GM12872 (cell line): Measurements from ENCODE around the gene MYH1.

Experiments
- CTCF ChIP-seq: IDR thresholded peaks from 3 replicates; pipeline ENCODE4 v1.5.1; 2011; ENCODE audit warnings: low read depth, mild to moderate bottlenecking, low read length, moderate library complexity; ENCODE audit not compliant: insufficient read depth

Gene MYH1

DNA sequence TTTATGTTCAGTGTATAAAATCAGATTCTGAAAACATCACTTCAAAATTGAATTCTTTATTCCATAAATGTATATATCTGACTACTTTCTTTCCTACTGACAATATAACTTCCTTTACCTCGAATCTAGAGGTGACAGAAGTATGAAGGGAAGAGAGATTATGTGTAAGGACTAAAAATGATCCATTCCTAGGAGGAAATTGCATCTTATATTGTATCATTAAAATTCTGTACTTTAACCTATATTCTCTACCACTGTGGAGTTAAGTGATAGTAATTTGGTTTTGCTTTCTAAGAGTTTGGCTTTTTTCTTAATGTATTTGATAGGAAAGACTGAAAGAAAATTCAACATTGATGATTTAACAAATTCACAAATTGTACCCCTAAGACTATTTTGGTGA lies 60.4 kb downstream of the MYH1 start:
- TF ChIP-seq CTCF, result no peak

DNA sequence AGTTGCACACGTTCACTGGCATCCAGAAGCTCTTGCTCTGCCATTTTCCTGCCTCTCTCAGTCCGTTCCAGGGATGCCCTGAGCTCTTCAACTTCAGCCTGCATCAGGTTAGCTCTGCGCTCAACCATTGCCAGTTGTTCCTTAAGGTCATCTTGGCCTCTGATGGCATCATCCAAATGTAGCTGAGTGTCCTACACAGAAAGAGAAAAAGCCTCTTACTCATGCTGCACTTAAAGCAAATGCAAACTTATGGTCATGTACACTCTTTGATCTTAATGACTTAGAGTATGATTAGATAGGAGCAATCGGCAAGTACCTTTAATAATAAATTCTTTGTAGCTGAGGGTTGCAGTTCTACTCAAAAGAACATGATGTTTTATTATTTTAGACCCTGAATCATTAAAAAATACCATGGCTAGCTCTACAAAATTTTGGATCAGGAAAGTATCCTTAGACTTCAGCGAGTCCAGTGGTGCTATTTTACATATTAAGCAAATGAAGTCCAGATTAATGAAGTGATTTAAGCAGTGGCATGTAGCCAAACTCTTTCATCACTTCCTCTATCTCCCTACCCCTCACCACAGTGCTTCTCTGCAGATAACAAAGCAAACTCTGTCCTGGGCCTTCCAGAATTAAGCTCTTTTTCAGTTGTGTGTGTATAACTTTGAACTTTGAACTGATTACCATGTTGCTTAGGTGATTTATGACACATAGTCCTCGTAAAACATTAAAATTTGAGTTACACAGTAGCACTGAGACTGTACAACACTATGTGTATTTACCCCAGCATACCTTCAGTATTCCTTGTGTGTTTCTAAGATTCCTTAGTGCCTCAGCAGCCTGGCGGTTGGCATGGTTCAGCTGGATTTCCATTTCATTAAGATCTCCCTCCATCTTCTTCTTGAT lies 71.1 kb downstream of the MYH1 start:
- TF ChIP-seq CTCF, result no peak
